ENCODE measurements around the gene DOK5.

The DOK5 gene

DNA sequence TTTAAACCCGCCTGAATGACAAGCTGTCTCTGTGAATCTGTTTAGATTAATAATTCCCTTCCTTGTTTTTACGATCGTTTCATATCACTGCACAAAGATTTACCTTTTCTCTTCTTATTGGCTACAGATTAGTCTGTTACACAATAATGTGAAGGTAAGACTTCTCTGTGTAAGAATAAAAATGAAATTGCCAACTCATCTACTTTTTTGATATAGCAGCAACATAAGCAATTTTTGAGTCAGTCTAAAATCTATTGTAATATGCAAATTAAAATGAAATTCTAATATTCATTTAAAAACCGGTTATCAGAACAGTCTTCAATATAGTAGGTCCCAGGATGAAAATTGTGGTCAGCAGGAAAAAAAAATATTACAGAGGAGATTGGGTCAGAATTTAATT lies 155.2 kb downstream of the DOK5 start:
- Histone ChIP-seq H3K36me3 (replicated peaks; ENCODE audit: insufficient read depth, low read length) (no peaks in the 10 kb centered on the region), H3K4me3 (ENCODE audit: low read length) (no peak overlapping the region), H3K4me2 (ENCODE audit: low read depth, low read length) (no peak overlapping the region), H3K79me2 (ENCODE audit: low read length) (no peaks in the 10 kb centered on the region), H2AFZ (ENCODE audit: low read length) (no peak overlapping the region), H3K4me1 (ENCODE audit: low read length) (peaks cover 10% of the 10 kb centered on the region), H3F3A (ENCODE audit: insufficient read depth, low read length) (peaks cover 12% of the 10 kb centered on the region; the same call in 1 of the 2 replicates), H3K9me3 (replicated peaks; ENCODE audit: insufficient read depth, low read length) (no peaks in the 10 kb centered on the region), H4K20me1 (ENCODE audit: insufficient read depth, low read length) (no peaks in the 10 kb centered on the region), H3K27me3 (replicated peaks; ENCODE audit: insufficient read depth, low read length) (no peaks in the 10 kb centered on the region), H3K9me2 (replicated peaks; ENCODE audit: insufficient read depth, low read length) (no peaks in the 10 kb centered on the region), H3K9ac (ENCODE audit: low read length) (no peak overlapping the region), H3K27ac (ENCODE audit: low read length) (no peak overlapping the region)
- TF ChIP-seq, protein P1, sequence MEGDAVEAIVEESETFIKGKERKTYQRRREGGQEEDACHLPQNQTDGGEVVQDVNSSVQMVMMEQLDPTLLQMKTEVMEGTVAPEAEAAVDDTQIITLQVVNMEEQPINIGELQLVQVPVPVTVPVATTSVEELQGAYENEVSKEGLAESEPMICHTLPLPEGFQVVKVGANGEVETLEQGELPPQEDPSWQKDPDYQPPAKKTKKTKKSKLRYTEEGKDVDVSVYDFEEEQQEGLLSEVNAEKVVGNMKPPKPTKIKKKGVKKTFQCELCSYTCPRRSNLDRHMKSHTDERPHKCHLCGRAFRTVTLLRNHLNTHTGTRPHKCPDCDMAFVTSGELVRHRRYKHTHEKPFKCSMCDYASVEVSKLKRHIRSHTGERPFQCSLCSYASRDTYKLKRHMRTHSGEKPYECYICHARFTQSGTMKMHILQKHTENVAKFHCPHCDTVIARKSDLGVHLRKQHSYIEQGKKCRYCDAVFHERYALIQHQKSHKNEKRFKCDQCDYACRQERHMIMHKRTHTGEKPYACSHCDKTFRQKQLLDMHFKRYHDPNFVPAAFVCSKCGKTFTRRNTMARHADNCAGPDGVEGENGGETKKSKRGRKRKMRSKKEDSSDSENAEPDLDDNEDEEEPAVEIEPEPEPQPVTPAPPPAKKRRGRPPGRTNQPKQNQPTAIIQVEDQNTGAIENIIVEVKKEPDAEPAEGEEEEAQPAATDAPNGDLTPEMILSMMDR (IDR thresholded peaks at IDR 0.05; ENCODE audit: low read length): no peak
- TF ChIP-seq EZH2phosphoT487 (IDR thresholded peaks at IDR 0.05; ENCODE audit: low read length) (no peak), EZH2 (optimal IDR thresholded peaks at IDR 0.05; ENCODE audit: low read depth, low read length) (no peak)
- no peak for DNase-seq

DNA sequence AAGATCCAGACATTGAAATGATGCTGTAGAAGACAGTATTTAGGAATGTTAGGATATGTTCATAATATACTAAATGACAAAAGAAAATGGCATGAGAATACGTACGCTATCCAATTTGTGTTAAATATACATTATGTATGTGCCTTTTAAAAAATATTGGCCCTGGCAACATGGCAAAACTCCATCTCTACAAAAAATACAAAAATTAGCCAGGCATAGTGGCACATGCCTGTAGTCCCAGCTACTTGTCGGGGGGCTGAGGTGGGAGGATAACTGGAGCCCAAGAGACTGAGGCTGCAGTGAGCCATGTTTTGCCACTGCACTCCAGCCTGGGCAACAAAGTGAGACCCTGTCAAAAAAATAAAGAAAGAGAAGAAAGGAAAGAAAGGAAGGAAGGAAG lies 155.7 kb downstream of the DOK5 start:
- no peaks in the 10 kb centered on the region for H3K36me3 ChIP-seq (replicated peaks; ENCODE audit: insufficient read depth, low read length)
- H3K4me2 ChIP-seq (ENCODE audit: low read depth, low read length): no peak overlapping the region
- TF ChIP-seq EZH2phosphoT487 (IDR thresholded peaks at IDR 0.05; ENCODE audit: low read length): no peak
- TF ChIP-seq, protein P1 (IDR thresholded peaks at IDR 0.05; ENCODE audit: low read length): no peak
- TF ChIP-seq EZH2 (optimal IDR thresholded peaks at IDR 0.05; ENCODE audit: low read depth, low read length): no peak
- H2AFZ ChIP-seq (ENCODE audit: low read length): no peak overlapping the region
- peaks cover 12% of the 10 kb centered on the region; the same call in 1 of the 2 replicates for H3F3A ChIP-seq (ENCODE audit: insufficient read depth, low read length)
- H3K9ac ChIP-seq (ENCODE audit: low read length): no peak overlapping the region
- no peak overlapping the region for H3K27ac ChIP-seq (ENCODE audit: low read length)
- H3K9me2 ChIP-seq (replicated peaks; ENCODE audit: insufficient read depth, low read length): no peaks in the 10 kb centered on the region
- H3K9me3 ChIP-seq (replicated peaks; ENCODE audit: insufficient read depth, low read length): no peaks in the 10 kb centered on the region
- H3K79me2 ChIP-seq (ENCODE audit: low read length): no peaks in the 10 kb centered on the region
- no peak overlapping the region for H3K4me3 ChIP-seq (ENCODE audit: low read length)
- H3K4me1 ChIP-seq (ENCODE audit: low read length): peaks cover 10% of the 10 kb centered on the region
- H4K20me1 ChIP-seq (ENCODE audit: insufficient read depth, low read length): no peaks in the 10 kb centered on the region
- H3K27me3 ChIP-seq (replicated peaks; ENCODE audit: insufficient read depth, low read length): no peaks in the 10 kb centered on the region
- no peak for DNase-seq

DNA sequence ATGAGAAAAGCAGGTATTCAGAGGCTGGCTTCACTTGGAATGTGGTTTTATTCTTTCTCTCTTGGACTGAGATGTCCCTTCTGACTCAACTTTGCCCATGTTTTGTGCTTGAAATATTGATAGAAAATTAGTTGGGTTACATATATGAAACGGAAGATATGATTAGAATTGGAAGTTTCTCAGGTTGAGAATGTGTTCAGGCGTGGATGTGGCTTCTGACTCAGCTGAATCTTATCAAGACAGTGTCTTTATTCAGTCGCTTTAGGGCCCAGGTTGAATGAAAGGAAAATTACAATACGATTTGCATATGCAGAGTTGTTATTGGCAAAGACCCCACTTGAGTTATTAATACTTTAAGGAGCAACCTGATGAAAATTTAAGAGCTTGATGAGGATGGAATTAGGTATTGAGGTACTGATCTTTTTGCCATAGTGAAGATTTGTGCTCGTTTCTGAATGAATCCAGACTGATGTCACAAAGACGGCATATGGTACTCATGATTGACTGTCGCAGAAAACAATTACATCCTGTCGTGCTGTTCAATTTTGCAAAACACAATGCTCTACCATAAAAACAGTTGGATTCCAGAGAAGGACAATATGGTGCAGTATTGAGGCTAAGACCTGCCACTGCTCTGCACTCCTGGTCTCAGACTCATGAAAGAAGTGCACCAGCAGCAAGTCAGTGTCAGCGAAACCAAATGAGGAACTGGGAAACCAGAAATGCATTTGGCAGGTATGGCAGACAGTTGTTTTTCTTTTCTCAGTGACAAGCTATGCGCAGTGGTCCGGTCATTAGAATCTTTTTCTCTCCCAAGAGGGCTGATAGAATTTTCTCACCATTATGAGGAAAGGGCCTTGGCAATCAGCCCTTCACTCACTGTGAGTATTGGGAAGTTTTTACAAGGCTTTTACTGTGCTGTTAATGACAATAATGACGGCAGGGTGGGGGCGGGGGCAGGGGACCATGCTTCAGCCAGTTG lies 158.3 kb downstream of the DOK5 start:
- Histone ChIP-seq H3K36me3 (replicated peaks; ENCODE audit: insufficient read depth, low read length) (no peaks in the 10 kb centered on the region), H3K27me3 (replicated peaks; ENCODE audit: insufficient read depth, low read length) (no peaks in the 10 kb centered on the region), H3K9ac (ENCODE audit: low read length) (peak overlapping the region; percentile 41; the same call in 1 of the 2 replicates), H3K9me2 (replicated peaks; ENCODE audit: insufficient read depth, low read length) (no peaks in the 10 kb centered on the region), H3K27ac (ENCODE audit: low read length) (peak overlapping the region; percentile 70; the same call in 1 of the 2 replicates), H3K79me2 (ENCODE audit: low read length) (no peaks in the 10 kb centered on the region), H3F3A (ENCODE audit: insufficient read depth, low read length) (peaks cover 12% of the 10 kb centered on the region; the same call in 1 of the 2 replicates), H2AFZ (ENCODE audit: low read length) (peak overlapping the region; percentile 64), H3K4me3 (ENCODE audit: low read length) (peak overlapping the region; percentile 38), H3K4me2 (ENCODE audit: low read depth, low read length) (peak overlapping the region; percentile 63), H4K20me1 (ENCODE audit: insufficient read depth, low read length) (no peaks in the 10 kb centered on the region), H3K9me3 (replicated peaks; ENCODE audit: insufficient read depth, low read length) (no peaks in the 10 kb centered on the region), H3K4me1 (ENCODE audit: low read length) (peaks cover 10% of the 10 kb centered on the region)
- TF ChIP-seq, protein P1 (IDR thresholded peaks at IDR 0.05; ENCODE audit: low read length): no peak
- TF ChIP-seq EZH2phosphoT487 (IDR thresholded peaks at IDR 0.05; ENCODE audit: low read length) (no peak), EZH2 (optimal IDR thresholded peaks at IDR 0.05; ENCODE audit: low read depth, low read length) (no peak)
- peak; percentile 77 for DNase-seq
